Karpas-422 (cell line): ENCODE data around the gene LRRC47. TPM values are rescaled to one million over a fixed set of nuclear protein-coding genes. Genes with fewer than 3 reads are reported as not detected.
"Not testable (repeated sequence)": the region's sequence is repeated elsewhere in the genome, so short reads cannot be mapped to it uniquely, and the experiment has no call there.

Experiments
- DNase-seq: peaks from one replicate; pipeline ENCODE4 v3.0.0-alpha.2; 2015
- H2AFZ ChIP-seq: fragments of 200-600 bp; sonication (generic); 2 replicates; pipeline ENCODE4 v1.6.1; 2014; ENCODE audit warnings: antibody characterized with exemption, low read length, mixed read lengths
- H3K27ac ChIP-seq: fragments of 200-600 bp; sonication (generic); 2 replicates; pipeline ENCODE4 v1.5.1; 2014; ENCODE audit warnings: mild to moderate bottlenecking, low read length, moderate library complexity
- H3K27me3 ChIP-seq: fragments of 200-600 bp; sonication (generic); 2 replicates; pipeline ENCODE4 v1.6.1; 2014; ENCODE audit warnings: low read length, mixed read lengths
- H3K36me3 ChIP-seq: fragments of 200-600 bp; sonication (generic); 2 replicates; pipeline ENCODE4 v1.6.1; 2014; ENCODE audit warnings: low read length, mixed read lengths; ENCODE audit not compliant: insufficient read depth
- H3K4me1 ChIP-seq: fragments of 200-600 bp; sonication (generic); 2 replicates; pipeline ENCODE4 v1.6.1; 2014; ENCODE audit warnings: mild to moderate bottlenecking, low read length, mixed read lengths
- H3K4me2 ChIP-seq: fragments of 200-600 bp; sonication (generic); 2 replicates; pipeline ENCODE4 v1.6.1; 2014; ENCODE audit warnings: low read length, low read depth, mild to moderate bottlenecking; ENCODE audit not compliant: poor library complexity, severe bottlenecking
- H3K4me3 ChIP-seq: fragments of 200-600 bp; sonication (generic); 2 replicates; pipeline ENCODE4 v1.5.1; 2014; ENCODE audit warnings: mild to moderate bottlenecking, antibody characterized with exemption, low read length, mixed read lengths
- H3K79me2 ChIP-seq: fragments of 200-600 bp; sonication (generic); 2 replicates; pipeline ENCODE4 v1.6.1; 2014; ENCODE audit warnings: mild to moderate bottlenecking, low read length, mixed read lengths
- H3K9ac ChIP-seq: fragments of 200-600 bp; sonication (generic); 2 replicates; pipeline ENCODE4 v1.6.0; 2014; ENCODE audit warnings: low read length
- H3K9me2 ChIP-seq: fragments of 200-600 bp; sonication (generic), shearing (Covaris generic); replicated peaks from 2 replicates; pipeline ENCODE4 v1.6.0; 2014; ENCODE audit warnings: mild to moderate bottlenecking, low read length, moderate library complexity; ENCODE audit not compliant: insufficient read depth
- H3K9me3 ChIP-seq: fragments of 300-700, 200-600 bp; sonication (generic); 2 replicates; pipeline ENCODE4 v1.6.1; 2014; ENCODE audit warnings: low read length, mixed read lengths
- H4K20me1 ChIP-seq: fragments of 200-600 bp; sonication (generic); 2 replicates; pipeline ENCODE4 v1.6.1; 2014; ENCODE audit warnings: mild to moderate bottlenecking, antibody characterized with exemption, low read length, low read depth; ENCODE audit not compliant: insufficient read depth
- total RNA-seq: library from RNA; depleted of rRNA; stranded (reverse); fragments of >200 nt; shearing (Covaris generic); gene quantifications from 2 replicates; pipeline ENCODE4 v1.2.3, GENCODE V29; 2014; ENCODE audit warnings: low replicate concordance

Gene LRRC47
- total RNA-seq, 1 experiment from 2014 or later: 10.2 TPM

DNA sequence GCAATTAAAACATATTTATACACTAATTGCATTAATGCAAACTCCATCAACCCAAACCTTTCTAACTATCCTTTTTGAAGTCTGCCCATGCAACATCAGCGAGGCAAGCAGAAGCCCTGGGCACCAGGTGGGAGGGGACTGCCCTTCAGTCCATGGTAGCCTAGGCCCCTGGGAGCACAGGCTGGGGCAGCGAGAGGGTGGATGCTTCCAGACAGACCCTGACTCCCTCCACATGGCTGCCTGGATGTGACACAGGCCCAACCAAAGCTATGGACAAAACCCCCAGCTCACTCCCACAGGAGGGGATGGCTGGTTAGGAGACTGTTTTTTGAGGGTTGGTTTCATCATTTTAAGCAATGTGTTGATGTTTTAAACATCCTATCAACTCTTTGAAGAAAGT is 17.8 kb upstream of the LRRC47 start:
- Histone ChIP-seq H3K4me1 (no peaks in the 10 kb centered on the region), H2AFZ (no peak overlapping the region), H3K79me2 (no peaks in the 10 kb centered on the region), H3K4me2 (no peak overlapping the region), H3K27me3 (no peaks in the 10 kb centered on the region), H3K9me3 (no peaks in the 10 kb centered on the region), H3K9me2 (no peaks in the 10 kb centered on the region), H3K27ac (no peak overlapping the region), H3K4me3 (no peak overlapping the region), H4K20me1 (no peaks in the 10 kb centered on the region), H3K9ac (no peak overlapping the region), H3K36me3 (no peaks in the 10 kb centered on the region)
- no peak for DNase-seq

DNA sequence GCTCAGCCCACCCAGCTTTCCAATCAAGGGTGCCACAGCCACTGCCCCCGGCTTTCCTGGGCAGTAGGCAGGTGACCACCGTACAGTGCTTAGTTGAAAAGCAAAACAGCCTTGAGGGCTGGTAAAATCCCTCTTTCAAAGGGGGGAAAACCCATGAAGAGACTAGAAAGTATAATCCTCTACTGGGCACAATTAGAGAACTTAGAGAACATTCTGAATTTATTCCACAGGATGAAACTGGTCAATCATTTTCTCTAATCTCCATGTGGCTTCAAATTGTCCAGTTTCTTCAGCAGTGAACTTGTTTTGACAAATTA is 15.3 kb upstream of the LRRC47 start:
- no peaks in the 10 kb centered on the region for H3K9me3 ChIP-seq
- H2AFZ ChIP-seq: no peak overlapping the region
- no peak for DNase-seq
- H3K4me3 ChIP-seq: no peak overlapping the region
- no peaks in the 10 kb centered on the region for H3K79me2 ChIP-seq
- H3K9ac ChIP-seq: no peak overlapping the region
- H4K20me1 ChIP-seq: no peaks in the 10 kb centered on the region
- no peaks in the 10 kb centered on the region for H3K4me1 ChIP-seq
- H3K27me3 ChIP-seq: no peaks in the 10 kb centered on the region
- H3K36me3 ChIP-seq: no peaks in the 10 kb centered on the region
- H3K4me2 ChIP-seq: no peak overlapping the region
- no peaks in the 10 kb centered on the region for H3K9me2 ChIP-seq
- H3K27ac ChIP-seq: no peak overlapping the region

DNA sequence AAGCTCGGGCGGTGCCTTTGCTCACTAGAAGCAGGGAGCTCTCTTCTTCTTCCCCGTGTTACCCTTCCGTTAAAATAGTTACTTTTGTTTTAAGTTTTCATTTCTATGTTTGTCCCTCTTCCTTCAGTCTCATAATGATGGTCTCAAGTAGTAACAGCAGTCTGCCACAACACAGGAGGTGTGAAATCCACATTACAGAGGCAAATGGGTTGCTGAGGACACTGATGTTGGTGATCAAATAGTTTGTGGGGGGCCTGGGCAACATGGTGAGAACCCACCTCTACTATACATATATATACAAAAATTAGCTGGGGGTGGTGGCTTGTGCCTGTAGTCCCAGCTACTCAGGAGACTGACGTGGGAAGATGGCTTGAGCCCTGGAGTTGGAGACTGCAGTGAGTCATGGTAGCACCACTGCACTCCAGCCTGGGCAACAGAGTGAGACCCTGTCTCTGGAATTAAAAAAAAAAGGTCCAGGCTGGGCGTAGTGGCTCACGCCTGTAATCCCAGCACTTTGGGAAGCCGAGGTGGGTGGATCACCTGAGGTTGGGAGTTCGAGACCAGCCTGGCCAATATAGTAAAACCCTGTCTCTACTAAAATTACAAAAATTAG is 14.0 kb upstream of the LRRC47 start:
- H3K4me3 ChIP-seq, H3K4me2 ChIP-seq, H3K79me2 ChIP-seq, DNase-seq, H3K36me3 ChIP-seq, H3K27ac ChIP-seq, H3K9ac ChIP-seq, H4K20me1 ChIP-seq, H3K9me2 ChIP-seq, H3K4me1 ChIP-seq, H3K9me3 ChIP-seq, H3K27me3 ChIP-seq, H2AFZ ChIP-seq: not testable (repeated sequence)

DNA sequence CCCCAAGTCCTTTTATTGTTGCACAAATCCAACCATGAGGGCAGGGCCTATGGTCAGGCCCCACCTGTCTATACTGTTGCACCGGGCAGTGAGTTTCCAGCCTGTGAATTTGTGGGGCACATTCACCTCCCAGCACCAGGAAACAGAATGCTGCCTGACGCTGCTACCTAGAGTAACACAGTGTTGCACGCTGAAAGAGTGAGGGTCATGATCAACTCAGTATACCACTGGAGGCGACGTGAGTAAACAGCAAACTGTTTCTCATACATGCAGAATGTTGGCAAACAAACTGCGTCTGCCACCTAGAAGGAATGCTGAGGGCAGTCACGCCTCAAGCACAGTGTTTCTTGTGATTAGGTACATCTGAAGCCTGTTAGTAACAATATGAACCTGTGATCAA is 13.4 kb upstream of the LRRC47 start:
- no peak overlapping the region for H3K4me2 ChIP-seq

GRCh38 chr1:3807769-3808168 is 11.5 kb upstream of the LRRC47 start:
- Histone ChIP-seq H3K27ac (no peak overlapping the region), H3K36me3 (no peaks in the 10 kb centered on the region), H3K4me2 (no peak overlapping the region), H2AFZ (no peak overlapping the region), H3K9ac (no peak overlapping the region), H4K20me1 (no peaks in the 10 kb centered on the region), H3K9me3 (no peaks in the 10 kb centered on the region), H3K4me1 (no peaks in the 10 kb centered on the region), H3K79me2 (no peaks in the 10 kb centered on the region), H3K9me2 (no peaks in the 10 kb centered on the region), H3K27me3 (no peaks in the 10 kb centered on the region), H3K4me3 (no peak overlapping the region)
- no peak for DNase-seq

More for the DNA sequence above, 13.4 kb upstream of the LRRC47 start:
- Histone ChIP-seq H2AFZ (no peak overlapping the region), H3K36me3 (no peaks in the 10 kb centered on the region), H4K20me1 (no peaks in the 10 kb centered on the region), H3K9me2 (no peaks in the 10 kb centered on the region), H3K9ac (no peak overlapping the region), H3K9me3 (no peaks in the 10 kb centered on the region), H3K27ac (no peak overlapping the region), H3K4me1 (no peaks in the 10 kb centered on the region), H3K4me3 (no peak overlapping the region), H3K27me3 (no peaks in the 10 kb centered on the region), H3K79me2 (no peaks in the 10 kb centered on the region)
- no peak for DNase-seq

GRCh38 chr1:3805038-3805437 is 8.7 kb upstream of the LRRC47 start:
- no peak overlapping the region for H3K4me3 ChIP-seq
- no peak overlapping the region for H3K27ac ChIP-seq
- H3K36me3 ChIP-seq: no peaks in the 10 kb centered on the region
- H3K79me2 ChIP-seq: no peaks in the 10 kb centered on the region
- no peaks in the 10 kb centered on the region for H3K9me3 ChIP-seq
- DNase-seq: no peak
- no peak overlapping the region for H3K9ac ChIP-seq
- 0 out of 2 replicates have a peak, but pooled peaks cover 3% of the 10 kb centered on the region for H3K27me3 ChIP-seq
- no peaks in the 10 kb centered on the region for H3K9me2 ChIP-seq
- H3K4me2 ChIP-seq: no peak overlapping the region
- no peaks in the 10 kb centered on the region for H3K4me1 ChIP-seq
- no peaks in the 10 kb centered on the region for H4K20me1 ChIP-seq
- H2AFZ ChIP-seq: no peak overlapping the region

DNA sequence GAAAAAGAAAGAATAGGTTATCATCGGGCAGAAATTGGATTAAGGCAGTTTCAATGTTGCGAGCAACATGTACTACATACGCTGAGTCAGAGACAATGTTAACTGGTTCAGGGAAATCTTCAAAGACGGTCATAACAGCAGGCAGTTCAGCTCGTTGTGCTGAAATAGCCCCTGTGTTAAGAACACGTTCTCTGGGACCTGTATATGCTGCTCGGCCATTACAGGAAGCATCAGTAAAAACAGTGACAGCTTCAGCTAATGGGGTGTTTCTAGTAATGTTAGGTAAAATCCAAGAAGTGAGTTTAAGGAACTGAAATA is 8.3 kb upstream of the LRRC47 start:
- 0 out of 2 replicates have a peak overlapping the region, but pooled peaks have one; percentile 21 for H2AFZ ChIP-seq
- not testable (repeated sequence) for H3K9me3 ChIP-seq, H4K20me1 ChIP-seq, H3K9me2 ChIP-seq, H3K79me2 ChIP-seq, H3K27ac ChIP-seq, H3K4me2 ChIP-seq, H3K4me3 ChIP-seq, H3K36me3 ChIP-seq, H3K9ac ChIP-seq, H3K4me1 ChIP-seq, H3K27me3 ChIP-seq, DNase-seq

DNA sequence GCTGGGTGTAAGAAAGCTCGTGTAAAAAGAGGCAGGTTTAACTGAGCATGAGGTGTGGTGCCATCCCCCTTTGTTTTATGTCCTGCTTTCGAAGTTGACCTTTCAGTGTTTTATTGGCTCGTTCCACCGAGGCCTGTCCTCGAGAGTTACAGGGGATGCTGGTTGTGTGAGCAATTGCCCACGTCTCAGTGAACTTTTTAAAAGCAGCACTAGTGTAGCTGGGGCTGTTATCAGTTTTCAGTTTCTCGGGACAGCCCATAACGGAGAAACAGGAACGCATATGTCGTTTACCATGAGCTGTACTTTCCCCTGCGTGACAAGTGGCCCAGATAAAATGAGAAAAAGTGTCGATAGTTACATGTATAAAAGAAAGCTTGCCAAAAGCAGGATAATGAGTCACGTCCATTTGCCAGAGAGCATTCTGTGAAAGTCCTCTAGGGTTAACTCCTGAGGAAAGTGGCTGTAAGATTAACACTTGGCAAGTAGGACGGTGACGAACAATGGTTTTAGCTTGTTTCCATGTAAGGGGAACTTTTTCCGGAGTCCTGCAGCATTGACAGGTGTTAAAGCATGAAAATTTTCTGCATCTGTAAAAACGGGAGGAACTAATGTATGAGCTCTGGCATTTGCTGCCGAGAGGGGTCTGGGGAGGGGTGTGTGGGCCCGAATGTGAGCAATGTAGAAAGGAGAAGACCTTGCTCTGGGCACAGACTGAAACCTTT is 7.8 kb upstream of the LRRC47 start:
- no peak overlapping the region for H3K9ac ChIP-seq
- DNase-seq: no peak
- 0 out of 2 replicates have a peak, but pooled peaks cover 3% of the 10 kb centered on the region for H3K27me3 ChIP-seq
- H3K9me3 ChIP-seq: no peaks in the 10 kb centered on the region
- H4K20me1 ChIP-seq: no peaks in the 10 kb centered on the region
- H3K27ac ChIP-seq: no peak overlapping the region
- H3K36me3 ChIP-seq: no peaks in the 10 kb centered on the region
- H3K4me3 ChIP-seq: no peak overlapping the region
- no peak overlapping the region for H3K4me2 ChIP-seq
- 0 out of 2 replicates have a peak overlapping the region, but pooled peaks have one; percentile 21 for H2AFZ ChIP-seq
- H3K79me2 ChIP-seq: no peaks in the 10 kb centered on the region
- H3K4me1 ChIP-seq: no peaks in the 10 kb centered on the region
- no peaks in the 10 kb centered on the region for H3K9me2 ChIP-seq
